GM12878 (cell line): Measurements from ENCODE around the gene SOX9.

Source experiments
- CTCF ChIP-seq, 3 experiments: IDR thresholded peaks in 2 of 3; conservative IDR thresholded peaks in 1 of 3; 2 replicates each; pipeline ENCODE4 v1.5.1; 2011; ENCODE audit warnings: low read depth in 3 of 3, low read length in 3 of 3, mild to moderate bottlenecking in 3 of 3, control low read depth in 2 of 3, moderate library complexity in 2 of 3, inconsistent platforms in 1 of 3, mixed read lengths in 1 of 3; ENCODE audit not compliant: control insufficient read depth in 2 of 3, insufficient read depth in 1 of 3; ENCODE audit errors: extremely low read depth in 1 of 3
- EZH2 ChIP-seq: IDR thresholded peaks from 2 replicates; pipeline ENCODE4 v1.6.1; 2012; ENCODE audit warnings: low read depth, mild to moderate bottlenecking, control low read depth, inconsistent platforms, low read length, borderline replicate concordance; ENCODE audit not compliant: control insufficient read depth
- JUNB ChIP-seq: IDR thresholded peaks from 2 replicates; pipeline ENCODE4 v1.6.1; 2016; ENCODE audit warnings: antibody characterized with exemption, mild to moderate bottlenecking
- JUND ChIP-seq: IDR thresholded peaks from 2 replicates; pipeline ENCODE4 v1.6.1; 2012; ENCODE audit warnings: low read depth, mild to moderate bottlenecking, low read length, improper control_type of control experiment, moderate library complexity
- MXI1 ChIP-seq: fragments of 150-350 bp; IDR thresholded peaks from 2 replicates; pipeline ENCODE4 v1.6.1; 2011; ENCODE audit warnings: low read depth, mild to moderate bottlenecking, inconsistent platforms, low read length, improper control_type of control experiment
- NRF1 ChIP-seq: conservative IDR thresholded peaks from 2 replicates; pipeline ENCODE4 v1.6.1; 2011; ENCODE audit warnings: mild to moderate bottlenecking, low read depth, low read length, improper control_type of control experiment
- PBX3 ChIP-seq: IDR thresholded peaks from 2 replicates; pipeline ENCODE4 v1.6.1; 2011; ENCODE audit warnings: mild to moderate bottlenecking, low read depth, low read length, moderate library complexity; ENCODE audit not compliant: insufficient replicate concordance
- POLR2AphosphoS5 ChIP-seq: IDR thresholded peaks from 2 replicates; pipeline ENCODE4 v1.6.1; 2011; ENCODE audit warnings: mild to moderate bottlenecking, low read length, inconsistent platforms
- SMC3 ChIP-seq: IDR thresholded peaks from 2 replicates; pipeline ENCODE4 v1.6.1; 2011; ENCODE audit warnings: low read length, improper control_type of control experiment, borderline replicate concordance
- TF ChIP-seq, protein P1 (sequence below): IDR thresholded peaks from 2 replicates; pipeline ENCODE4 v1.6.1; 2012; ENCODE audit warnings: improper control_type of control experiment, low read depth, low read length; ENCODE audit not compliant: insufficient replicate concordance

GRCh38 chr17:72126575-72127486 is 6.0 kb downstream of the SOX9 start:
- TF ChIP-seq CTCF (IDR thresholded peaks at IDR 0.05 in 2 of 3, conservative IDR thresholded peaks at IDR 0.05 in 1 of 3; ENCODE audit: control insufficient read depth in 2 of 3, extremely low read depth in 1 of 3, insufficient read depth in 1 of 3, low read depth in 3 of 3, low read length in 3 of 3) (no peak), NRF1 (no peak), EZH2 (no peak), JUNB (no peak), SMC3 (no peak), MXI1 (peak; percentile 39; the same call in 1 of the 2 replicates), PBX3 (no peak), POLR2AphosphoS5 (0 out of 2 replicates have a peak, but pooled peaks have one; percentile 29), JUND (no peak)
- TF ChIP-seq, protein P1, sequence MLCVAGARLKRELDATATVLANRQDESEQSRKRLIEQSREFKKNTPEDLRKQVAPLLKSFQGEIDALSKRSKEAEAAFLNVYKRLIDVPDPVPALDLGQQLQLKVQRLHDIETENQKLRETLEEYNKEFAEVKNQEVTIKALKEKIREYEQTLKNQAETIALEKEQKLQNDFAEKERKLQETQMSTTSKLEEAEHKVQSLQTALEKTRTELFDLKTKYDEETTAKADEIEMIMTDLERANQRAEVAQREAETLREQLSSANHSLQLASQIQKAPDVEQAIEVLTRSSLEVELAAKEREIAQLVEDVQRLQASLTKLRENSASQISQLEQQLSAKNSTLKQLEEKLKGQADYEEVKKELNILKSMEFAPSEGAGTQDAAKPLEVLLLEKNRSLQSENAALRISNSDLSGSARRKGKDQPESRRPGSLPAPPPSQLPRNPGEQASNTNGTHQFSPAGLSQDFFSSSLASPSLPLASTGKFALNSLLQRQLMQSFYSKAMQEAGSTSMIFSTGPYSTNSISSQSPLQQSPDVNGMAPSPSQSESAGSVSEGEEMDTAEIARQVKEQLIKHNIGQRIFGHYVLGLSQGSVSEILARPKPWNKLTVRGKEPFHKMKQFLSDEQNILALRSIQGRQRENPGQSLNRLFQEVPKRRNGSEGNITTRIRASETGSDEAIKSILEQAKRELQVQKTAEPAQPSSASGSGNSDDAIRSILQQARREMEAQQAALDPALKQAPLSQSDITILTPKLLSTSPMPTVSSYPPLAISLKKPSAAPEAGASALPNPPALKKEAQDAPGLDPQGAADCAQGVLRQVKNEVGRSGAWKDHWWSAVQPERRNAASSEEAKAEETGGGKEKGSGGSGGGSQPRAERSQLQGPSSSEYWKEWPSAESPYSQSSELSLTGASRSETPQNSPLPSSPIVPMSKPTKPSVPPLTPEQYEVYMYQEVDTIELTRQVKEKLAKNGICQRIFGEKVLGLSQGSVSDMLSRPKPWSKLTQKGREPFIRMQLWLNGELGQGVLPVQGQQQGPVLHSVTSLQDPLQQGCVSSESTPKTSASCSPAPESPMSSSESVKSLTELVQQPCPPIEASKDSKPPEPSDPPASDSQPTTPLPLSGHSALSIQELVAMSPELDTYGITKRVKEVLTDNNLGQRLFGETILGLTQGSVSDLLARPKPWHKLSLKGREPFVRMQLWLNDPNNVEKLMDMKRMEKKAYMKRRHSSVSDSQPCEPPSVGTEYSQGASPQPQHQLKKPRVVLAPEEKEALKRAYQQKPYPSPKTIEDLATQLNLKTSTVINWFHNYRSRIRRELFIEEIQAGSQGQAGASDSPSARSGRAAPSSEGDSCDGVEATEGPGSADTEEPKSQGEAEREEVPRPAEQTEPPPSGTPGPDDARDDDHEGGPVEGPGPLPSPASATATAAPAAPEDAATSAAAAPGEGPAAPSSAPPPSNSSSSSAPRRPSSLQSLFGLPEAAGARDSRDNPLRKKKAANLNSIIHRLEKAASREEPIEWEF, result no peak
